Activated T-cell treated with anti-CD3 and anti-CD28 coated beads for 4 hours (primary cell): Measurements from ENCODE around the gene REEP1.
"Not testable (repeated sequence)": the region's sequence is repeated elsewhere in the genome, so short reads cannot be mapped to it uniquely, and the experiment has no call there.

ENCODE experiments used
- DNase-seq: peaks from one replicate; pipeline ENCODE4 v3.0.0-alpha.2; 2020

The REEP1 gene

DNA sequence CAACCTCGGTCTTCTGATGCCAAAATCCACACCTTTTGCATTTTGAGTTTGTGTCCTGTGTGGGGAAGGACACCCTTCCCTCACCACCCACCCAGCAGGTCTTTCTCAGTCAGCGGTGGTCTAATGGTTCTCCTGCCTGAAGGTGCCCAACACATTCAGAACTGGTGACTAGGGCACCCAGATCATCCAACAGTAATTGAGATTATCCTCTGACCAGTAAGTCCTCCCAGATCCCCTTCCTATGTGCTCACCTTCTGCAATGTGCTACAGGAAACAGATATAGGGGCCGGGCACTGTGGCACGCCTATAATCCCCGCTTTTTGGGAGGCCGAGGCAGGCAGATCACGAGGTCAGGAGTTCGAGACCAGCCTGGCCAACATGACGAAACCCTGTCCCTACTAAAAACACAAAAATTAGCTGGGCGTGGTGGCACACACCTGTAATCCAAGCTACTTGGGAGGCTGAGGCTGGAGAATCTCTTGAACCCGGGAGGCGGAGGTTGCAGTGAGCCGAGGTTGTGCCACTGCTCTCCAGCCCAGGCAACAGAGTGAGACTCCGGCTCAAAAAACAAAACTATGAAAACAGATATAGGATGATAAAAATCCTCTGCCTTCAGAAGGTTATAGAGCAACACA is 56.2 kb downstream of the REEP1 start:
- no peak for DNase-seq

DNA sequence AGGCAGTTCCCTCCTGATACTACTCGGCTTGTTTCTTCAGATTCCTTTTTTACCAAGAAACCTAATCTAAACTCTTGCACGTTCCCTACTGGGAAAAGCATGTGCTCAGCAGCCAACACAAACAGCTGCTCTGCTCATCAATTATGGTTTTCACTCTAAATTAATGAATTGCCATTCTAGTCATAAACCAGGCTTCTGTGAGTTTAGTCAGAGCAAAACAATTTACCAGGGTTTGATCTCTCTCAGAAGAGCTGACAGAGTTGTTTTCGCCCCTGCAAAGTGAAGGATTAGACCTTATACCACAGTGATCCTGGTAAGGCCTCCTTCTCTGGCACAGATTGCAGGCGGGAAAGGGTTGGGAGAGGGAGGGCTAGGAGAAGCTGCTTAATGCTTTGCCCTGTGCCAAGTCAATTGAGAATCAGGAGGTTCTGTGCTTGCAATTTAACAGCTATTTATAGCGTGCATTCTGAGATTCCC is 57.2 kb downstream of the REEP1 start:
- no peak for DNase-seq

DNA sequence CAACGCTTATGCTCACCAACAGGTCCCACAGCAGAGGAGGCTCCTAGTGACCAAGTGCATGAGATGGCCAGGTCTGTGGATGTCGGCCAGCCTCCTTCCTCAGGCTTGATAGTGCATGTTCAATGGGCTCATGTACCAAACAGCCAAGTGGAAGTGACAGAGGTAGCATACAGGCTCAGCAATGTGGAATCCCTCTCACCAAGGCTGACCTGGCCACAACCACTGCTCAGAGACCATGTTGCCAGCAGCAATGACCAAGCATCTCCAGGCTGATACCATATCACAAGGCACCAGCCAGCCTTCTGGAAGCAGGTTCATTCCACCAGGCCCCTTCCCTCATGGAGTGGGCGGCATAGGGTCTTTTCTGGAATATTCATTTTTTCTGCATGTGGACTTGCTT is 61.5 kb downstream of the REEP1 start:
- no peak for DNase-seq

DNA sequence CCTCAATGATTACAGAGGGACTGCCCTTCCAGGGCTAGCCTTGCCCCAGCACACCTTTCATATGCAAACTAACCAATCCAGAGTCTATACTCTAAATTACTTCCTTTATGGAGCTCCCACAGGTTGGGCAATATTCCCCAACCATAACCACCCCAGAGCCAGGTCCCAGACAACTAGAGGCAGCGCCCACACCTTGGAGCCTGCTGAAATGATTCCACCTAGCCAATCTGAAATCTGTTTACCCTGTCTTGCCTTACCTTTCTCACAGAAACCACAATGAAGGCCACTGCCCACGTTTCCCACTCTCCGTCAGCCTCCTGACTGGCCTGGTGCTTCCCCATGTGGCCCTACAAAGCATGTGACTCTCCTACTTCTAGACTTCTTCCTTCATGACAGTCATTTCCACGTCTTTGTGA is 62.0 kb downstream of the REEP1 start:
- no peak for DNase-seq

DNA sequence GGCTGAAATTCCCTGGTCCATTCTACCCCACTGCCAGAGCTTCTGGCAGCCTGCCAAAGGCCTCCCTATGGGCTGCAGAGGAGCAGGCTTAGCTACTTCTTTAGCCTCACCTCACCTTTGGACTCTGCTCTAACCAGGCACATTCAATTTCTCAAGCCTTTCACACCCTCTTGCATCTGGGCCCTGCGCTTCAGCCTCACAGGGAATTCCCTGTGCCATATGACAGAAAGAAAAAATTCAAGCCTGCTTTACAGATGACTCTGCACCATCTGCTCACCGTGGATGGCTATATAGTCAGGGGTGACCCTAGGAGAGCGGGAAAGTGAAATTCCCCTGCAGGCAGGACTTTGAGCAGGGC is 62.5 kb downstream of the REEP1 start:
- no peak for DNase-seq

DNA sequence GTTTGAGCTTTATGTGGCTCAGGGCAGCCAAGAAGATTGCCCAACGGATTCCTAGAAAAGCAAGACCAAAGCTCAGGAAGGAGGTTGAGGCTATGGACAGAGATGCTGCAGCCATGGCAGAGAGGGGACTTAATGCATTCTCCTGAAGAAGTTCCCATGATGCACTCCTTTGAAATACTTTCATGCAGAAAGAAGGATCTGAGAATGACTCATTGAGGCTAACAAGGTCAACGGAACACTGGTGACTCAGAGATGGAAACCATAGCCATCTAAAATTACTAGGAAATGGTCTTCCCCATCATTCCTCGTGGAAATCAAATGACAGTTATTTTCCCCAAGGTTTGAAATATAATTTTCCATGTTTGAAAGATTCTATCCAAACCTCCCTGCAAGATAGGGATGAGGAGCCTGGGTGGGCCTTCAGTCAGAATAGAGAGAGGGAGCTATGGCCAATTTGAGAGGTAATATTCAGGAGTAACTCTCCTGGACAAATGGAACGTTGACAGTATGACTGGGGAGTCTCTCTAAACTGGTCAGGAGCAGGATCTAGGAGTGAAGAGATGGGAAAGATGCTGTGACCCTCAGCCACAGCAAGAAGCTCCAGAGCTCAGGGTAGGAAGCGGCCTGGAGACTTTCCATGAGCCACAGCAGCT is 63.0 kb downstream of the REEP1 start:
- no peak for DNase-seq

DNA sequence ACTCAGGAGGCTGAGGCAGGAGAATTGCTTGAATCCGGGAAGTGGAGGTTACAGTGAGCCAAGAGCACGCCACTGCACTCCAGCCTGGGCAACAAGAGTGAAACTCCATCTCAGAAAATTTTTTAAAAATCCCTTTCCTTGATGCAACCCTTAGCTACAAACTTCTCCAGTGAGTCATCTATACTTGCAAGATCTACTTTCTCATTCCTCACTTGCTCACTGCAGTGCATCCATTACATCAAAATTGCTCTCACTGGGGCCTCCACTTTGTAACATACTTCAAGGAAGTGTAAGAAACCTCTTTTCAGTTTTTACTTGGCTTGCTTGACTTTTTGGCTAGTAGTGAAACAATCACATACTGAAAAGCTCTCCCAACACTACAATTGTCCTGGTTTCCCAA is 65.3 kb downstream of the REEP1 start:
- no peak for DNase-seq

DNA sequence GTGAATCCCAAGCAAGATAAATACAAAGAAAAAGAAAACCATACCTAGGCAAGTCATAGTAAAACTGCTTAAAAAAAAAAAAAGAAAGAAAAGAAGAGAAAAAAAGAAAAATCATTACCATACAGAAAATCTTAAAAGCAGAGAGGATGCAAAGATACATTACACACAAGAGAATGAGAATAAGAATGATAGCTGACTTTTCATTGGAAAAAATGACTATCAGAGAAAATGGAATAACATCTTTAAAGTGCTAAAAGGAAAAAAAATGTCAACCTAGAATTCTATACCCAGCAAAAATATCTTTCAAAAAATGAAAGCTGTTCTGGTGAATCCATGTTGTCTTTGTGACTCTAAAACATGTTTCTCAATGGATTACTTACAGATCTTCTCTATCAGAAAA is 66.2 kb downstream of the REEP1 start:
- DNase-seq = no peak

DNA sequence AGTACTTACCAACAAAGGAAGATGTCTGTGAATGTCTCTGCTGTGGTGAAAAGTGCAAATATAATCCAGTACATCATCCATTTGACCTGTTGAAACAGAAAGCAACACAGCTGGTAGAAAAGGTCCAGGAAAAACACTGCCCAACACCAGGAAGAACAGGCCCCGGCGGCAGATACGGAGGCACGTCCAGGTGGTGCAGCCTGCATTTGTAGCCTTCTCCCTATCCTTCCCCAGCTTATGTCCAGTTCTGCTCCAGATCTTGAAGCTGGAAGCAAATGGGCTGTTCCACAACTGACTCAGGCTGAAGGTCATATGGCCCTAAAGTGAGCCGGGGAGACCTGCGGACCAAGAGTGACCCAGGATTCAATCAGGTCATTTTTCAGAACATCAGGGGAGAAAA is 73.5 kb downstream of the REEP1 start:
- DNase-seq = no peak

DNA sequence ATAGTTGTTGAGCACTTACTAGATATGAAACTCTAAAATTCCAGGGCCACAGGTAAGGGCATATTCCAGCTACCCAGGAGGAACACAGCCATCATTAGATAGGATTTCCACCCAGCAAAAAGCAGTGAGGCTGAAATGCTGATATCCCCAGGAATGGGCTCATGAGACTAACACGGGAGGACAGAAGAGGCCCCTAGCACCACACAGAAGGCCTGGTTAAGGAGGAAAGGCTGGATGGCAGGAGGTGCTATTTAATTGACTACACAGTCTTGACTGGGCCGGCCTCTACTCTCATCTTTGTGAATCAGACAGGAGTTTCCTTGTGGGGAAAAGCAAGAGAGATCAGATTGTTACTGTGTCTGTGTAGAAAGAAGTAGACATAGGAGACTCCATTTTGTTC is 76.4 kb downstream of the REEP1 start:
- DNase-seq = no peak

DNA sequence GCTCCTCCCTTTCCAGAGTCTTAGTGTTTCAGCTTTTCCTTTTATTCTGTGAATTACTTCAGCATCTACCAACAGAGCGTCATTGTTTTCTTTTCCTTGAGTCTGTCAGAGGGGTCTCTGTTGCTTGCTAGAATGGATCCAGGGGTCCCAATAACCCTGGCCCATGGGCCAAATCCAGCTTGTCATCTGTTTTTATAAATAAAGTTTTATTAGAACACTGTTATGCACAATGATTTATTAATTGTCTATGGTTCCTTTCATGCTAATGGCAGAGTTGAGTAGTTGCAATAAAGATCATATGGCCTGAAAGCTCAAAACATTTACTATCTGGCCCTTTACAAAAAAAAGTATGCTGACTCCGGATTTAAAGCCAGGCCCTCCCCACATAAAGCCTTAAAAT is 79.3 kb downstream of the REEP1 start:
- DNase-seq = no peak

DNA sequence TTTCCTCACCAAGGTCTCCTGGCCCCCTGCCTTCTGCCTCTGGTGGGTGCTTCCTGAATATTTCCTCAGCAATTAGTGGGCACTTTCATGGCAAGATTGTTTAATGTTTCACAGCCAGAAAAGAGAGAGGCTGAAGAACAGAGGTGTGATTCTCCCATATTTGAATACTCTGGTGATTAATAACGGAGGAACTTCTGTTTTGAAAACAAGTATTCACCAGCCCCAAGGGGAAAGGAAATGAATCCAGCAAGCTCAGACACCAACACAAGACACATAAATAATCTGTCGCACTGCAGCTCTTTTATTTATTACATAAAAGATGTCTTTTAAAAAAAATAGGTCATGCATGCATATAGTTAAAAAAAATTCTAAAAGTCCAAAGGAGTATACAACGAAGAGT is 80.4 kb downstream of the REEP1 start:
- DNase-seq = no peak

DNA sequence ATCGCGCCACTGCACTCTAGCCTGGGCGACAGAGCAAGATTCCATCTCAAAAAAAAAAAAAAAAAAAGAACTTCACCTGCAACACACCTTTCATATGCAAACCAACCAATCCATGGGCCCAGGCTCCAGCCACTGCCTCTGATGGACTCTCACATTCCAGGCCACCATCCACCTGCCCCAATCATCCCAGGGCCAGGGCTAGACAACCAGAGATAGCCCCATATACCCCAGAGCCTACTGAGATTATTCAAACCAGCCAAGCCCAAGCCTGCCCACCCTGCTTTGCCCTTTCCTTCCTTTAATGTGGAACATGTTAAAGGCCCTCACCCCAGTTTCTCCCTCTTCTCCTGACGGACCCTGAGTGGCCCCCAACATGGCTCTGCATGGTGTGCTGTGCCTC is 81.1 kb downstream of the REEP1 start:
- no peak for DNase-seq

DNA sequence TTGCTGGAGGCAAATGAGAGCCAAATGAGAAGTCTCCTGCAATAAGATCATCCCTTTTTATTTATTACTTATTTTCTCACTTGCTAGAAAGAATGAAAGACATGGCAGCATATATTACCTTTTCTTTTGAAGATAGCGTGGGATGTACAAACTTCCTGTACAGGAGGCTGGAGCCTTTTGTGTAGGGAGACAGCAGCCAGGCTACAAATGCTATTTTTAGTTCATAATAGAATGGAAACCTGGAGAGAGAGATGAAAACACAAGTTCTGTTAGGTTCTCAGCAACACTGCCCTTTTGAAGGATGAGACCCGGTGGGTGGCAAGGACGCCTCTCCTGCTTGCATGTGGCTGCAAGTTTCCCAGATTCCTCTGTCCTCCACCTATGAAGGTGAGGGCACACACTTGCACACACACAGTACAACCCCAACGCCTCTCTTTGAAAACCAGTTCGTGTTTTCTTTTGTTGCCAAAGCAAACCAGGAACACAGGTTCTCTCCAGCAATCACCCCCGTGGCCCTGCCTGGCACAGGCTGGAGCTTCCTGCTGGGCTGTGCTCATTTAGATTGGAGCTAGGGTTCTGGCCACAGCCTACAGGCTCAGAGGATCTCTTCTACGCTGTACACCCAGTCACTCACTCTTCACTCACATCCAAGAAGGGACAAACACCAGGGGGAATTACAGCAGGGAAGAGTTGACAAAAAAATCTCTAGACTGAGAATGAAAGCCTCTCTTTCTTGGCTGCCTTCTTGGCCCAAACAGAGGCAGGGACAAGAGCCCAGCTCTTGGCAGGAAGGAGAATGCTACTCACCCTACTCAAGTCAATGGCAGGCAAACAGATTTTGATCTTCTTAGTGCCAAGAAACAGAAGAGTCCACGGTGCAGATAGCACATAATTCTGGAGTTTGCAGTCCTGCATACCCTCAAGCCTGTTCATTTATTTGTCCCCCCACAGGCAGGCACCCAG is 82.6 kb downstream of the REEP1 start:
- DNase-seq = no peak

DNA sequence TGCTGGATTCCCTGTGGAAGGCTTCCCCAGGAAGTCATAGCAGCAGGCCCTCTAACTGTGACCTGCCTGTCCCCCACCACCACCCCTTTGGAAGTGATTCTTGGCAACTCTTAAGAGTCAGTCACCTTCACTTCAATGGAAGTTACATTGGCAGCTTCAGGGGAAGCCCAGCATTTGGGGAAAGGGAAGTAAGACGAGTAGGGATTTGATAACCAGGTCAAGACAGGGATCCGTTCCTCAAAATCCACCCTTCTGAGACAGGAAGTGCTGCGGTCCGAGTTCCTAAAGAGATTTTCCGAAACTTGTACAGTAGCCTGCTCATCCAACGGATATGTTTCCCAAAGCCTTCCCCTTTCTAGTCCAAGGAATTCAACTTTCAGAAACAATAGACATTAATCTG is 84.0 kb downstream of the REEP1 start:
- DNase-seq = no peak

DNA sequence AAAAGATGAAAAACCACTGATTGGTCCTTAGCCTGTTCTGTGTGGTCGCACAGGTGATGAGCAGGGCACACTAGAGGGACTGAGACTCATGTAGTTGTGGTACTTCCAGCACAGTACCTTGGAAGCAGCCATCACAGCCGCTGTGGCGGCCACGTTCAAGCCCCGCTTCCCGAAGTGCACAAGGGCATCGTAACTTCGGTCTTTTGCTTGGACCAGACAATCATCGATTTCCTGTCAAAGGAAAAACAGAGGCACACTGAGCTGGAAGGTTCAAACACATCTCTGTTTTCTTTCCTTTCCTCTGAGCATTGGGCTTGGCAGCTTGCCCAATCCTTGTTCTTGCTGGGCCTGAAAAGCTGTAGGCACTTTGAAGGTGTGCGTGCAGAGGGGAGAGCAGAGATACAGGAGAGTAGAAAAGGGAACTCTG is 85.6 kb downstream of the REEP1 start:
- no peak for DNase-seq

DNA sequence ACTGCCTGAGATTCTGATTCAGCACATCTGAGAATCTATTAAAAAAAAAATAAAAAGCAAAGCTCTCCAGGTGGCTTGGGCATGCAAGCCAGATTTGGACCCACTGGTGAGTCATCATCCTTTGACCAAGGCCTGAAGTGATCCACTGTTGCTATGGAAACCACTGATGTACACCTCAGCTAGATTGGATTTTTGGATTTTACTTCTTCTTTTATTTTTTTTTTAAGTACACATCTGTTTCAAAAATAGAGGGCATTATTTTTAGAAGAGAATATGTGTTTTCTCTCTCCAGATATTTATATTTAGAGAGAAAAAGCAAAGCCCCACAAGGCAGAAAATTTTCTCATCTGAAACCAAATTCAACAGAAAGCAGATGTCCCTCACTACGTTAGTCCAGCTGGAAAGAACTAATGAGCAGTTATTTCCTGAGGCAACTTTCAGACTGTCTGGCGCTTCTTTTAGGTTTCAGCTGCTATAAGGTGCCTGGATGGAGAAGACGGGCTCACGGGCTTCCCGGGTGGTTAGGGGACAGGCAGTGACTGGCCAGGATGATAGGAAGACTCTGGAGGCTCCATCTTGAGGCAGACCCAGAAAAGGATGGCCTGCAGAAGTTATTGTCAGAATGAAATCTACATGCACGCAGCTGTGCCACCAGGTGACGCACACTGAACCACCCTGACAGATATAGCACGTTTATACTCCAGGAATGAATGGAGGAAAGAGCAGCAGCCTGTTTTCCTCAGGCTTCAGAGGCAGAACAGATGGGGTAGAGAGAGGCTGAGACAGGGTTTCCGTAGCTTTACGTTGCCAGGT is 87.6 kb downstream of the REEP1 start:
- no peak for DNase-seq

DNA sequence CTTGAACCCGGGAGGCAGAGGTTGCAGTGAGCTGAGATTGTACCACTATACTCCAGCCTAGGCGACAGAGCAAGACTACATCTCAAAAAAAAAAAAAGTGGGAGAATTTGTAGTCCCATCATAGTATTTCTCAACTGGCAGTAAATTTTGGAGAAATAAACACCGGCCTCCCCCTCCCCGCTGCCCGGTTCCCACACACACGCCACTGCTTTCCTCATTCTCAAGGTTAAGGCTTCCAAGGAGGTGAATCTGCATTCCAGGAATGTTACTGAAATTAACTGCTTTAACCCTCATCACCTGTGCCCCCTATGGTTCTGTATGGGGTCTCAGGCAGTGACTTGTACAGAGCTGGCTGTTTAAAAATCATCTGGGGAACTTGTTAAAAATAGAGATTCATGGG is 88.2 kb downstream of the REEP1 start:
- no peak for DNase-seq

DNA sequence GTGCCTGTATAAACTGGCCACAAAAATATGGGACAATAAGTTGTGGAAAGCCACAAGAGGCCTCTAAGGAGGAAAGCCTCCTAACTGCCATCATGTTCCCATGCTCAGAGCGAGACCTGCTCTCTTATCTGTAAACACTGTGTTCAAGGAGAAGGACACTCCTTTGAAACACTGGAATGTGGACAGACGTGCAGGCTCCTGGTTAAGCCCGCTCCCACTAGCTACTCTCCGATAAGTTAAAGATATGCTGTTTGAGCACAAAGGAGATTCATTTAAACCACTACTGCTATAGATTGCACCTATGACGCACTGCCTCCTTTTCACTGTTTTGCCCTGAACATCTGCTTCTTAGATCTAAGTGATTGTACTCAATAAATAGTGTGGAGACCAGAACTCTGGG is 92.2 kb downstream of the REEP1 start:
- DNase-seq = not testable (repeated sequence)

DNA sequence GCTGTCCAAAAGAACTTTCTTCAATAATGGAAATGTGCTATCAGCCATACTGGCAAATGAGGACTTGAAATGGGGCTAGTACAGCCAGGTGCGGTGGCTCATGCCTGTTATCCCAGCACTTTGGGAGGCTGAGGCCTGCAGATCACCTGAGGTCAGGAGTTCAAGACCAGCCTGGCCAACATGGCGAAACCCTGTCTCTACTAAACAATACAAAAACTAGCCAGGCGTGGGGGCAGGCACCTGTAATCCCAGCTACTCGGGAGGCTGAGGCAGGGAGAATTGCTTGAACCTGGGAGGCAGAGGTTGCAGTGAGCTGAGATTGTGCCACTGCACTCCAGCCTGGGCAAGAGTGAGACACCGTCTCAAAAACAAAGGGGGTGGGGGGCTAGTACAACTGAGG is 92.6 kb downstream of the REEP1 start:
- not testable (repeated sequence) for DNase-seq

DNA sequence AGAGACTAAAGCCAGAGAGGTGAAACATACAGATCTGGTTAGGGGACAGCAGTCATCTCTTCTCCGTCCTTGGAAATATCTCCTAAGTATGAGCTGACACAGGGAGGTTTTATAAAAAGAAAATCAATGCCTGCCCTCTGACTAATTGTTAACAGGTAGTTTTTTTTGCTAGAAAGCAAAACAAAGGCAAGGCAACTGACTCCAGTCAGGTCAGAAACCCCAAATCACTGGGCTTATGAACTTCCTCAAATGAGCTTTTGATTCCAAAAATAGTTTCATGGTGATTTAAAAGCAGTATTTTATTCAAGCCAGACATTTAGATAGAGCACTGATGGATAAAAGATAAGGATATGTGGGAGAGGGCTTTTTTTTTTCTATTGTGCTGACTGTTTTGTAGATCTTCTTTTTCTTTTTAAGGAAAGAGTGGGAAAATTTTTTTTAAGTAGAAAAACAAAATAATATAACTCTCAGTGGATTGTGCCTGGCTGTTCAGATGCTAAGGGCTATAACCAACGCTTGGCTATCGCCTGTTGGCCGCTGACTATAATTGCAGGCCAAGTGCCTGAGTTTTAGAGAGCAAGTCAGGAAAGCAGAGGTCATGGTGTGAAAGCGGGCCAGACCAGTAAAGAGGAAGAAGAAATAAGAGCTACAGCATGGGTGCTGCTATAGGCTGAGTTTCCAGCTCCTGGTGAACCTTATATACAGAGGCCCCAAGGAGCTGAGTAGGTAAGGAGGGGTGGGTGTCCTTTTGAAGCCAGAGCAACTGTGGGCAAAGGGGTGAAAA is 93.3 kb downstream of the REEP1 start:
- DNase-seq = no peak

DNA sequence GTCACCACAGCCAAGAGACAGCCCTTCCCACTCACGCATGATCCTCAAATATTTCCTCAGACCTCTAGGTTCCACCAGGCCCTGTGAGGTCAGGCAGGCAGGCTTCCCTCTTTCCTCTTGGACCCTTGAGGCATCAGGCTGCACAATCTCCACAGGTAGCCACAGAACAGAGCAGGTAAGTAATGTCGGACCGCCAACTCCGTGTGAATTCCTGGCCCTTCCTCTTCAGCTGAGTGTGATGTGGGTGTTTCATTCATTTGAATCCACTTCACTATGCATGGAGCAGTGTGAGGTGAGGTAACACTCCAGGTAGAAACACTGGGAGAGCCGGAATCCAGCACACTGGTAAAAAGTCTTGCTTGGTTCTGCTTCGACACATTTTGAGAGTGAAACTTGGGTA is 94.2 kb downstream of the REEP1 start:
- DNase-seq = no peak
